Ovary (tissue), 9 donors: ENCODE results near the gene DENND1A. TPM values are rescaled to one million over a fixed set of nuclear protein-coding genes. Genes with fewer than 3 reads are reported as not detected.

Experiments
- DNase-seq, 5 donors: peaks; one replicate each; pipeline ENCODE4 v3.0.0-alpha.2; 2019 to 2020
- H3K27ac ChIP-seq, 2 donors: fragments of 200-600 bp; one replicate each; pipeline versions ENCODE4 v1.5.1 to v1.8.0; 2019 to 2022
- H3K27me3 ChIP-seq: fragments of 200-600 bp; one replicate; pipeline ENCODE4 v1.8.0; 2022
- H3K36me3 ChIP-seq: fragments of 200-600 bp; sonication (generic); one replicate; pipeline ENCODE4 v1.5.1; 2019
- H3K4me1 ChIP-seq: one replicate; pipeline ENCODE4 v1.8.1; 2013; ENCODE audit warnings: mild to moderate bottlenecking, moderate library complexity; ENCODE audit not compliant: insufficient read depth
- H3K4me3 ChIP-seq: fragments of 200-600 bp; sonication (generic); one replicate; pipeline ENCODE4 v1.5.1; 2017
- H3K9me3 ChIP-seq, 2 donors: fragments of 200-600 bp in 1 of 2; sonication (generic) in 1 of 2; one replicate each; pipeline versions ENCODE4 v1.5.1 to v1.8.1; 2013 to 2019; ENCODE audit warnings: mild to moderate bottlenecking in 1 of 2, moderate library complexity in 1 of 2
- EP300 ChIP-seq: sonication (generic); formaldehyde crosslinking; IDR thresholded peaks from one replicate; pipeline ENCODE4 v1.6.1; 2017; ENCODE audit warnings: antibody characterized with exemption
- POLR2A ChIP-seq: fragments of 450-650 bp; IDR thresholded peaks from one replicate; pipeline ENCODE4 v1.6.1; 2017; ENCODE audit warnings: antibody characterized with exemption, mild to moderate bottlenecking, moderate library complexity
- WGBS, 3 donors: extraction: QIAGEN DNeasy Blood & Tissue Kit in 1 of 3; methylation state at CpG; one replicate each; pipeline versions ENCODE4 v1.1.5 to v1.1.7; 2013 to 2017; 5-methylcytosine and 5-hydroxymethylcytosine counted together
- intact Hi-C, 4 donors: fragments of 100-400 bp; cut with DNase I; formaldehyde crosslinking; loops; one replicate each; pipeline versions ENCODE4 v1.11.0 to v1.15.1; 2022 to 2023
- polyA plus RNA-seq, 2 donors: library from polyadenylated mRNA; stranded (reverse); fragments of 200-250 nt in 1 of 2; fragments of 350-450 nt in 1 of 2; fragmentation: Illumina TruSeq in 1 of 2; extraction: RNeasy Lipid Tissue Mini Kit (QIAGEN cat#74804) in 1 of 2; gene quantifications; one replicate each; pipeline ENCODE4 v1.2.3, GENCODE V29; 2013 to 2014
- total RNA-seq, 7 donors: library from RNA; depleted of rRNA in 2 of 7; stranded (reverse); fragments of >200 nt in 2 of 7; fragmentation: NEBNext Ultra II Directional in 3 of 7; extraction: Animal tissue kit (Norgen Biotek cat#: 25700) in 3 of 7; gene quantifications; one replicate each; pipeline versions ENCODE4 v1.1.0 to v1.2.4, GENCODE V29; 2016 to 2023
- TF ChIP-seq, protein P1 (sequence below), 3 donors: fragments of 450-650 bp in 2 of 3; fragments of 200-600 bp in 1 of 3; IDR thresholded peaks; one replicate each; pipeline versions ENCODE4 v1.5.1 to v1.8.0; 2016 to 2022; ENCODE audit warnings: antibody characterized with exemption in 3 of 3, mild to moderate bottlenecking in 1 of 3
- donor health status: DM: no; HTN: no; CAD: no; lungs with moderate emphysema.
- donor health status: DM: no; HTN: no; CAD: no.
- donor health status: Bipolar disorder and iron deficiency.
- donor health status: DM: yes; HTN: yes; CAD: no.
- donor health status: DM: no; HTN: no; CAD: no.
- donor health status: DM: yes; HTN: yes; CAD: no.

DENND1A gene
- total and polyA plus RNA-seq, 9 donors: 10.4 to 24.5 (median 17.1) TPM

DNA sequence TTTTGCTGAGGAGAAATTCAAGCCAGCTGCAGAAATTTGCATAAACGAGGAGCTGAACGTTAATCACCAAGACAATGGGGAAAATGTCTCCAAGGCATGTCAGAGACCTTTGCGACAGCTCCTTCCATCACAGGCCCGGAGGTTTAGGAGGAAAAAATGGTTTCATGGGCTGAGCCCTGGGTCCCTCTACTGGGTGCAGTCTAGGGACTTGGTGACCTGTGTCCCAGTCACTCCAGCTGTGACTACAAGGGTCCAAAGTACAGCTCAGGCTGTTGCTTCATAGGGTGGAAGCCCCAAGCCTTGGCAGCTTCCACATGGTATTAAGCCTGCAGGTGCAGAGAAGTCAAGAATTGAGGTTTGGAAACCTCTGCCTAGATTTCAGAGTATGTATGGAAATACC lies 207.5 kb downstream of the DENND1A start:
- H3K4me3 ChIP-seq: no peak overlapping the region
- no peaks in the 10 kb centered on the region for H3K36me3 ChIP-seq
- no peak overlapping the region for H3K27ac ChIP-seq
- TF ChIP-seq, protein P1, sequence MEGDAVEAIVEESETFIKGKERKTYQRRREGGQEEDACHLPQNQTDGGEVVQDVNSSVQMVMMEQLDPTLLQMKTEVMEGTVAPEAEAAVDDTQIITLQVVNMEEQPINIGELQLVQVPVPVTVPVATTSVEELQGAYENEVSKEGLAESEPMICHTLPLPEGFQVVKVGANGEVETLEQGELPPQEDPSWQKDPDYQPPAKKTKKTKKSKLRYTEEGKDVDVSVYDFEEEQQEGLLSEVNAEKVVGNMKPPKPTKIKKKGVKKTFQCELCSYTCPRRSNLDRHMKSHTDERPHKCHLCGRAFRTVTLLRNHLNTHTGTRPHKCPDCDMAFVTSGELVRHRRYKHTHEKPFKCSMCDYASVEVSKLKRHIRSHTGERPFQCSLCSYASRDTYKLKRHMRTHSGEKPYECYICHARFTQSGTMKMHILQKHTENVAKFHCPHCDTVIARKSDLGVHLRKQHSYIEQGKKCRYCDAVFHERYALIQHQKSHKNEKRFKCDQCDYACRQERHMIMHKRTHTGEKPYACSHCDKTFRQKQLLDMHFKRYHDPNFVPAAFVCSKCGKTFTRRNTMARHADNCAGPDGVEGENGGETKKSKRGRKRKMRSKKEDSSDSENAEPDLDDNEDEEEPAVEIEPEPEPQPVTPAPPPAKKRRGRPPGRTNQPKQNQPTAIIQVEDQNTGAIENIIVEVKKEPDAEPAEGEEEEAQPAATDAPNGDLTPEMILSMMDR (IDR thresholded peaks at IDR 0.05): no peak
- no peak for TF ChIP-seq POLR2A
- no peak for TF ChIP-seq EP300
- no peaks in the 10 kb centered on the region for H3K4me1 ChIP-seq
- intact Hi-C loops: no loop called here
- 96 to 98% (median 97%) methylated on average over 4 of the region's 4 CpGs for WGBS, 3 donors
- H3K9me3 ChIP-seq: no peaks in the 10 kb centered on the region
- no peaks in the 10 kb centered on the region for H3K27me3 ChIP-seq
- no peak for DNase-seq

- Histone ChIP-seq H3K4me3 (no peak overlapping the region), H3K27me3 (no peaks in the 10 kb centered on the region), H3K4me1 (no peaks in the 10 kb centered on the region), H3K9me3 (no peaks in the 10 kb centered on the region), H3K27ac (no peak overlapping the region), H3K36me3 (no peaks in the 10 kb centered on the region)
- 97 to 100% (median 98%) methylated on average over 1 of the region's 1 CpG for WGBS, 3 donors
- TF ChIP-seq POLR2A (no peak), EP300 (no peak)
- TF ChIP-seq, protein P1 (IDR thresholded peaks at IDR 0.05): no peak
- no peak for DNase-seq
- intact Hi-C loops: no loop called here
These were observed 211.7 kb downstream of the DENND1A start for GRCh38 chr9:123718188-123718587.

- TF ChIP-seq, protein P1 (IDR thresholded peaks at IDR 0.05): no peak
- TF ChIP-seq EP300 (no peak), POLR2A (no peak)
- intact Hi-C loops: no loop called here
- H3K9me3 ChIP-seq: no peaks in the 10 kb centered on the region
- no peaks in the 10 kb centered on the region for H3K4me1 ChIP-seq
- no peaks in the 10 kb centered on the region for H3K36me3 ChIP-seq
- H3K27me3 ChIP-seq: no peaks in the 10 kb centered on the region
- no peak for DNase-seq
- no peak overlapping the region for H3K27ac ChIP-seq
- no peak overlapping the region for H3K4me3 ChIP-seq
These were observed 212.2 kb downstream of the DENND1A start for GRCh38 chr9:123717581-123718175.

DNA sequence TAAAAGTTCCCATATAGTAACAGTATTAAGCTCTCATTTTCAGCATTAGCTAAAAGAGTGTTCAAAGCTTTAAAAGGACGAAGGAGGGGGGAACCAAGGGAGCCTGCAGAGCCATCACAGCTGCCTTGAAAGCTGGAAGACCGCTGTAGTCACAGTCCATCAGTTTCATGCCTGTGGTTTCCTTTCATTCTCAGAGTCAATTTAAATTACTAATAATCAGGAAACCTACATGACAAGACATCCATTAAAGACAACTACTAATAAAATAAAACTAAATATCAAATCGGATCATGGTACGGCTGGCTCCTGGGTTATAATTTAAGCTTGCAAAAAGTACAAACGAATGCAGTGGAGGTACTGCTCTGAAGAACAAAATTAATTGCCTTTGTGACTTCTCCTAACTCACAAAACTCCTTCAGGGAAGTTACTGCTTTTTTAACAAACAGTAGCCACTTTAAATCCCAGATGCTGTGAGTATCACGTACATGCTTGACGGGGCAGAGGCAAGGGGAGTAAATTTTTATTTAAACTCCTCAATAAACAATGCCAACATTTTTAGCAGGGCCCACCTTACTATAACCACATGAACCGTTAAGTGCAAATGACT lies 213.5 kb downstream of the DENND1A start:
- Histone ChIP-seq H3K9me3 (no peaks in the 10 kb centered on the region), H3K36me3 (no peaks in the 10 kb centered on the region), H3K27me3 (no peaks in the 10 kb centered on the region), H3K4me1 (no peaks in the 10 kb centered on the region), H3K4me3 (no peak overlapping the region), H3K27ac (no peak overlapping the region)
- TF ChIP-seq, protein P1 (IDR thresholded peaks at IDR 0.05): no peak
- no peak for TF ChIP-seq POLR2A
- TF ChIP-seq EP300: no peak
- DNase-seq: no peak
- intact Hi-C loops: no loop called here
- 84 to 92% (median 85%) methylated on average over 8 of the region's 8 CpGs for WGBS, 3 donors
